ENCODE results near the gene CC2D1A. TPM values are rescaled to one million over a fixed set of nuclear protein-coding genes. Genes with fewer than 3 reads are reported as not detected.

Gene CC2D1A
- polyA plus RNA-seq (2013, experiment 1 of 2), result 15.2 TPM
- 15.0 TPM for polyA plus RNA-seq (2013, experiment 2 of 2)

GRCh38 chr19:13905634-13906520, at the start of gene CC2D1A, which contains the start of gene BRME1:
TSS of gene CC2D1A (plus strand) at chr19:13906201. CDS start at chr19:13906442, 241 bp downstream.
TSS of gene BRME1 (minus strand) at chr19:13906117. CDS start at chr19:13904892, 1,225 bp downstream.
- no peak within 1 kb of the TSS for H2BK15ac ChIP-seq (ENCODE audit: low read depth, poor library complexity, severe bottlenecking)
- no peak within 1 kb of the TSS for H3K27ac ChIP-seq (ENCODE audit: low read length, poor library complexity, severe bottlenecking)
- H3K18ac ChIP-seq (ENCODE audit: low read depth in 1 of 2, low read length in 2 of 2), result peak within 1 kb of the TSS; percentile 52 to 97
- H2AK5ac ChIP-seq (ENCODE audit: low read length, severe bottlenecking), result peak within 1 kb of the TSS; percentile 27
- peak within 1 kb of the TSS; percentile 49 for H2BK120ac ChIP-seq (ENCODE audit: low read depth, low read length)
- no peak within 1 kb of the TSS for H2BK5ac ChIP-seq (ENCODE audit: low read depth, low read length, poor library complexity, severe bottlenecking)
- H4K91ac ChIP-seq (ENCODE audit: low read length), result peak within 1 kb of the TSS; percentile 89
- peak within 1 kb of the TSS; percentile 86 for H3K9ac ChIP-seq (ENCODE audit: low read length)
- H3K27me3 ChIP-seq (ENCODE audit: control insufficient read depth in 1 of 2, insufficient read depth in 1 of 2, low read length in 2 of 2), result no peaks in the 10 kb centered on the region
- H3K4ac ChIP-seq (ENCODE audit: low read depth in 1 of 2, low read length in 2 of 2), result peak within 1 kb of the TSS; percentile 40 to 87
- H2BK12ac ChIP-seq (ENCODE audit: low read length in 2 of 2), result no peak within 1 kb of the TSS
- WGBS, result 17% methylated on average over 54 of the region's 86 CpGs
- peak within 1 kb of the TSS; percentile 97 for H4K8ac ChIP-seq (ENCODE audit: low read length)
- peaks cover 13% of the 10 kb centered on the region for H3K4me1 ChIP-seq (ENCODE audit: control insufficient read depth, insufficient read depth, low read depth, low read length)
- H3K23ac ChIP-seq (ENCODE audit: low read length in 2 of 2), result peak within 1 kb of the TSS in 1 of 2 experiments; percentile 40
- peaks cover 7% of the 10 kb centered on the region for H3K79me1 ChIP-seq (replicated peaks; ENCODE audit: low read length, poor library complexity, severe bottlenecking)
- peaks cover 5 to 12% of the 10 kb centered on the region in 2 experiments for H3K36me3 ChIP-seq (ENCODE audit: control insufficient read depth in 1 of 2, insufficient read depth in 2 of 2, low read depth in 1 of 2, low read length in 2 of 2)
- peak; percentile 83 for DNase-seq
- peak within 1 kb of the TSS; percentile 83 to 86 for H3K4me3 ChIP-seq (ENCODE audit: insufficient read depth in 1 of 2, low read depth in 1 of 2, low read length in 2 of 2)
- H3K9me3 ChIP-seq (ENCODE audit: control insufficient read depth, low read length), result no peaks in the 10 kb centered on the region
- peak within 1 kb of the TSS; percentile 64 for H2AFZ ChIP-seq (ENCODE audit: low read depth, low read length)
- peak within 1 kb of the TSS; percentile 88 for H3K4me2 ChIP-seq (ENCODE audit: low read length, poor library complexity, severe bottlenecking)
- peak within 1 kb of the TSS in 1 of 2 experiments; percentile 74 for H3K14ac ChIP-seq (ENCODE audit: low read length in 2 of 2)

- no peak overlapping the region for H3K4ac ChIP-seq (ENCODE audit: low read depth in 1 of 2, low read length in 2 of 2)
- no peak overlapping the region for H3K23ac ChIP-seq (ENCODE audit: low read length in 2 of 2)
- H2AFZ ChIP-seq (ENCODE audit: low read depth, low read length), result no peak overlapping the region
- H2BK120ac ChIP-seq (ENCODE audit: low read depth, low read length), result no peak overlapping the region
- H4K91ac ChIP-seq (ENCODE audit: low read length), result peak overlapping the region; percentile 39
- no peaks in the 10 kb centered on the region for H3K27me3 ChIP-seq (ENCODE audit: control insufficient read depth in 1 of 2, insufficient read depth in 1 of 2, low read length in 2 of 2)
- H2BK12ac ChIP-seq (ENCODE audit: low read length in 2 of 2), result peak overlapping the region in 1 of 2 experiments; percentile 51
- no peak overlapping the region for H3K9ac ChIP-seq (ENCODE audit: low read length)
- H2BK5ac ChIP-seq (ENCODE audit: low read depth, low read length, poor library complexity, severe bottlenecking), result no peak overlapping the region
- H3K14ac ChIP-seq (ENCODE audit: low read length in 2 of 2), result no peak overlapping the region
- 66% methylated on average over 2 of the region's 2 CpGs for WGBS
- no peak overlapping the region for H4K8ac ChIP-seq (ENCODE audit: low read length)
- H2BK15ac ChIP-seq (ENCODE audit: low read depth, poor library complexity, severe bottlenecking), result no peak overlapping the region
- H3K4me1 ChIP-seq (ENCODE audit: control insufficient read depth, insufficient read depth, low read depth, low read length), result peaks cover 20% of the 10 kb centered on the region
- no peak overlapping the region for H3K4me3 ChIP-seq (ENCODE audit: insufficient read depth in 1 of 2, low read depth in 1 of 2, low read length in 2 of 2)
- no peak overlapping the region for H3K18ac ChIP-seq (ENCODE audit: low read depth in 1 of 2, low read length in 2 of 2)
- H3K9me3 ChIP-seq (ENCODE audit: control insufficient read depth, low read length), result no peaks in the 10 kb centered on the region
- H2AK5ac ChIP-seq (ENCODE audit: low read length, severe bottlenecking), result peak overlapping the region; percentile 44
- H3K79me1 ChIP-seq (replicated peaks; ENCODE audit: low read length, poor library complexity, severe bottlenecking), result peaks cover under 1% of the 10 kb centered on the region
- DNase-seq, result no peak
- no peak overlapping the region for H3K27ac ChIP-seq (ENCODE audit: low read length, poor library complexity, severe bottlenecking)
- H3K36me3 ChIP-seq (ENCODE audit: control insufficient read depth in 1 of 2, insufficient read depth in 2 of 2, low read depth in 1 of 2, low read length in 2 of 2), result no peaks in the 10 kb centered on the region
- H3K4me2 ChIP-seq (ENCODE audit: low read length, poor library complexity, severe bottlenecking), result no peak overlapping the region
These were observed 49.5 kb upstream of the CC2D1A start for GRCh38 chr19:13856497-13856896.

GRCh38 chr19:13859361-13859880, 46.6 kb upstream of the CC2D1A start:
- Histone ChIP-seq H2BK120ac (ENCODE audit: low read depth, low read length) (no peak overlapping the region), H3K79me1 (replicated peaks; ENCODE audit: low read length, poor library complexity, severe bottlenecking) (peaks cover 3% of the 10 kb centered on the region), H3K23ac (ENCODE audit: low read length in 2 of 2) (no peak overlapping the region), H2BK12ac (ENCODE audit: low read length in 2 of 2) (no peak overlapping the region), H4K91ac (ENCODE audit: low read length) (no peak overlapping the region), H2AK5ac (ENCODE audit: low read length, severe bottlenecking) (no peak overlapping the region), H3K4me2 (ENCODE audit: low read length, poor library complexity, severe bottlenecking) (no peak overlapping the region), H3K27ac (ENCODE audit: low read length, poor library complexity, severe bottlenecking) (no peak overlapping the region), H3K14ac (ENCODE audit: low read length in 2 of 2) (no peak overlapping the region), H3K4me3 (ENCODE audit: insufficient read depth in 1 of 2, low read depth in 1 of 2, low read length in 2 of 2) (no peak overlapping the region), H3K9ac (ENCODE audit: low read length) (no peak overlapping the region), H2BK15ac (ENCODE audit: low read depth, poor library complexity, severe bottlenecking) (no peak overlapping the region), H4K8ac (ENCODE audit: low read length) (no peak overlapping the region), H3K27me3 (ENCODE audit: control insufficient read depth in 1 of 2, insufficient read depth in 1 of 2, low read length in 2 of 2) (no peaks in the 10 kb centered on the region), H3K4me1 (ENCODE audit: control insufficient read depth, insufficient read depth, low read depth, low read length) (peaks cover 17% of the 10 kb centered on the region), H2BK5ac (ENCODE audit: low read depth, low read length, poor library complexity, severe bottlenecking) (no peak overlapping the region), H3K36me3 (ENCODE audit: control insufficient read depth in 1 of 2, insufficient read depth in 2 of 2, low read depth in 1 of 2, low read length in 2 of 2) (no peaks in the 10 kb centered on the region), H2AFZ (ENCODE audit: low read depth, low read length) (no peak overlapping the region), H3K4ac (ENCODE audit: low read depth in 1 of 2, low read length in 2 of 2) (no peak overlapping the region), H3K18ac (ENCODE audit: low read depth in 1 of 2, low read length in 2 of 2) (peak overlapping the region in 1 of 2 experiments; percentile 33), H3K9me3 (ENCODE audit: control insufficient read depth, low read length) (no peaks in the 10 kb centered on the region)
- 98% methylated on average over 3 of the region's 3 CpGs for WGBS
- DNase-seq, result peak; percentile 66

Data from mesenchymal stem cell (in vitro differentiated cells and primary cell).